Cardiac muscle cell (in vitro differentiated cells and primary cell): ENCODE data around the gene PRPSAP2. TPM values are rescaled to one million over a fixed set of nuclear protein-coding genes. Genes with fewer than 3 reads are reported as not detected.

Experiments
- DNase-seq, 2 donors: peaks; one replicate each; pipeline versions ENCODE4 v3.0.0 to v3.0.0-alpha.2; 2010 to 2017; ENCODE audit warnings: low read depth in 1 of 2, low spot score in 1 of 2
- H3K27ac ChIP-seq: fragments of 200-600 bp; sonication (generic); 2 replicates; pipeline ENCODE4 v1.5.1; 2016
- H3K27me3 ChIP-seq: fragments of 200-600 bp; sonication (generic); 2 replicates; pipeline ENCODE4 v1.6.0; 2016; ENCODE audit warnings: control low read depth
- H3K36me3 ChIP-seq: fragments of 200-600 bp; sonication (generic); 2 replicates; pipeline ENCODE4 v1.5.1; 2016; ENCODE audit warnings: control low read depth
- H3K4me1 ChIP-seq: fragments of 200-600 bp; sonication (generic); 2 replicates; pipeline ENCODE4 v1.8.1; 2017; ENCODE audit warnings: low read depth, mild to moderate bottlenecking, mixed run types
- H3K4me3 ChIP-seq: fragments of 200-600 bp; sonication (generic); 2 replicates; pipeline ENCODE4 v1.5.1; 2016; ENCODE audit warnings: mild to moderate bottlenecking
- H3K9me3 ChIP-seq: fragments of 200-600 bp; sonication (generic); 2 replicates; pipeline ENCODE4 v1.5.1; 2017; ENCODE audit warnings: low read depth, mild to moderate bottlenecking, control low read depth
- polyA plus RNA-seq: library from polyadenylated mRNA; unstranded; fragments of >200 nt; fragmentation: Nextera tagmentation; extraction: Ambion mirVana; gene quantifications from 2 replicates; pipeline ENCODE4 v1.2.1, GENCODE V29; 2016
- total RNA-seq: library from RNA; depleted of rRNA; stranded (reverse); fragments of >200 nt; gene quantifications from 2 replicates; pipeline ENCODE4 v1.2.3, GENCODE V29; 2016
- TF ChIP-seq, protein P1 (sequence below): IDR thresholded peaks from 2 replicates; pipeline ENCODE4 v1.5.1; 2012; ENCODE audit warnings: low read depth, mild to moderate bottlenecking, low read length

PRPSAP2 gene
- total and polyA plus RNA-seq, 2 experiments from 2014 or later = 48.9 to 68.5 TPM

DNA sequence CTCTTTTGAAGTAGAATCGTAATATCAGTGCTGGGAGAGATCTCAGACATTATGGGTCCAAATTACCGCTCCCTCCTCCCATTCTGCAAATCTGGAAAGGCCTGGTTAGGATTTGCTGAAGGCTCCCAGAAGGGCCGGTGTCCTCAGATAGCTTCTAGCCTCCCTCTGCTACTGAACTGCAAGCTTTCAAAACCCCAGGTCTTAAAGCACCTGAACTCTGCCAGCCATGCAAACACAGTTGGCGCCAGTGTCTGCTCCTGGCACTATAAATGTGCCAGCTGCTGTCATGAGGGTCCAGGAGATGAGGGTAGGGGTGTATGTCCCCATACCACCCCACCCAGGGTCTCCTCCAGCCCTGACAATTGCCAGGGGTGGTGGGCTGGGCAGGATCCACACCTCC is 118.3 kb downstream of the PRPSAP2 start:
- no peaks in the 10 kb centered on the region for H3K27me3 ChIP-seq
- no peaks in the 10 kb centered on the region for H3K36me3 ChIP-seq
- no peaks in the 10 kb centered on the region for H3K4me1 ChIP-seq
- TF ChIP-seq, protein P1, sequence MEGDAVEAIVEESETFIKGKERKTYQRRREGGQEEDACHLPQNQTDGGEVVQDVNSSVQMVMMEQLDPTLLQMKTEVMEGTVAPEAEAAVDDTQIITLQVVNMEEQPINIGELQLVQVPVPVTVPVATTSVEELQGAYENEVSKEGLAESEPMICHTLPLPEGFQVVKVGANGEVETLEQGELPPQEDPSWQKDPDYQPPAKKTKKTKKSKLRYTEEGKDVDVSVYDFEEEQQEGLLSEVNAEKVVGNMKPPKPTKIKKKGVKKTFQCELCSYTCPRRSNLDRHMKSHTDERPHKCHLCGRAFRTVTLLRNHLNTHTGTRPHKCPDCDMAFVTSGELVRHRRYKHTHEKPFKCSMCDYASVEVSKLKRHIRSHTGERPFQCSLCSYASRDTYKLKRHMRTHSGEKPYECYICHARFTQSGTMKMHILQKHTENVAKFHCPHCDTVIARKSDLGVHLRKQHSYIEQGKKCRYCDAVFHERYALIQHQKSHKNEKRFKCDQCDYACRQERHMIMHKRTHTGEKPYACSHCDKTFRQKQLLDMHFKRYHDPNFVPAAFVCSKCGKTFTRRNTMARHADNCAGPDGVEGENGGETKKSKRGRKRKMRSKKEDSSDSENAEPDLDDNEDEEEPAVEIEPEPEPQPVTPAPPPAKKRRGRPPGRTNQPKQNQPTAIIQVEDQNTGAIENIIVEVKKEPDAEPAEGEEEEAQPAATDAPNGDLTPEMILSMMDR = no peak
- H3K9me3 ChIP-seq = no peaks in the 10 kb centered on the region
- no peak for DNase-seq
- H3K4me3 ChIP-seq = no peak overlapping the region
- no peak overlapping the region for H3K27ac ChIP-seq

DNA sequence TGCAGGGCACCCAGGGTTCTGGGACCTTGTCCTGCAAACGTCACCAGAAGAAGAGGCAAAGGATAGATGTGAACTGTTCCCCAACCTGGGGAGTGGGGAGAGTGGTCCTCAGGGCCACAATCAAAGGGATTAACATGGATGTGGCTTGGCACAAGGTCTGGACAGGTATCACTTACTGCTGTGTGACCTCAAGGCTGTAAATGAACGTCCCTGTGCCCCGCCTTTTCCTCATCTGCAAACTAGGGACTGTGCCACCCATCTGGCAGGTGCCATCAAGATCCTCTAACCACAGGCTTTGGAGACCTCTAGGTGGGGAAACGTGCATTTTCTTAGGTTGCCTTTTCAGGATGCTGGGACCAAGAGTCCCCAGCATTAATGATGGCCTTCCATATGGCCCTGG is 119.1 kb downstream of the PRPSAP2 start:
- H3K27ac ChIP-seq = no peak overlapping the region
- DNase-seq = no peak
- no peak overlapping the region for H3K4me3 ChIP-seq
- H3K9me3 ChIP-seq = no peaks in the 10 kb centered on the region
- H3K27me3 ChIP-seq = no peaks in the 10 kb centered on the region
- H3K4me1 ChIP-seq = no peaks in the 10 kb centered on the region
- TF ChIP-seq, protein P1 = no peak
- no peaks in the 10 kb centered on the region for H3K36me3 ChIP-seq

DNA sequence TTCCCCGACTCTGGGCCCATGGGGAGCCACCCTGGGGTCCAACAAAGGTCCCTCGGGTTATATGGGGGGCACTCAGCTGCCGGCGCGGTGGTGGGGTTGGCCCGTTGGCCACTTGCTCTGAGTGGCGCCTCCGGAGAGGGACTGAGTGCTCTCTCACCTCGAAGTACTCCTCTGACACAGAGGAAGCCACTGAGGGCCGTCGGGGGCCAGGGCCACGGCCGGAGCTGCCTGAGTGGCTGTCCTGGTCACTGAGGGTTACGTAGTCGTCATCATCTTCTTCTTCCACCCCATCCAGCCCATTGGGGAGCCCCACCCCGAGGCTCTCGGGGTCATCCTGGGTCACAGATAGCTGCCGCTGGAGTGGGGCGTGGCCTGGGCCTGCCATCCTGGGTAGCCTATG is 119.7 kb downstream of the PRPSAP2 start:
- TF ChIP-seq, protein P1 = no peak
- no peak overlapping the region for H3K27ac ChIP-seq
- no peaks in the 10 kb centered on the region for H3K9me3 ChIP-seq
- no peak for DNase-seq
- no peaks in the 10 kb centered on the region for H3K36me3 ChIP-seq
- H3K27me3 ChIP-seq = no peaks in the 10 kb centered on the region
- no peak overlapping the region for H3K4me3 ChIP-seq
- no peaks in the 10 kb centered on the region for H3K4me1 ChIP-seq

DNA sequence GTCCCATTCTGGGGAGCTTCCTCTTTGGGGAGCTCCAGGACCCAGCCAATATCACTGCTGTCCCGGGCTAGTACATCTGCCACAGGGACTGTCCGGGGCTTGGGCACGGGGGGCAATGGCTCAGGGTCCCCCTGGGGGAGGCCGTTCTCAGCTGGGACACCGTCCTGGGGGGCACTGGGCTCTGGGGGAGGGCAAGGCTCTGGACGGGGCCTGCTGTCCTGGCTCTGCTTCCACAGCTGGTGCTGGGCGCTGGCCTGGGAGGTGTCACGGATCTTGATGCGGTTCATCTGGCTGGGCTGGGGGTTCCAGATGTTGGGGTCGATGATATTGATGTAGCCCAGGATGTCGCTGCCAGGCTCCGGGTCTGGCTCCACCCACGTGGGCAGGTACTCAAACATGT is 120.1 kb downstream of the PRPSAP2 start:
- TF ChIP-seq, protein P1 = no peak
- Histone ChIP-seq H3K4me1 (no peaks in the 10 kb centered on the region), H3K27me3 (no peaks in the 10 kb centered on the region), H3K27ac (no peak overlapping the region), H3K36me3 (no peaks in the 10 kb centered on the region), H3K9me3 (no peaks in the 10 kb centered on the region), H3K4me3 (no peak overlapping the region)
- DNase-seq = no peak

DNA sequence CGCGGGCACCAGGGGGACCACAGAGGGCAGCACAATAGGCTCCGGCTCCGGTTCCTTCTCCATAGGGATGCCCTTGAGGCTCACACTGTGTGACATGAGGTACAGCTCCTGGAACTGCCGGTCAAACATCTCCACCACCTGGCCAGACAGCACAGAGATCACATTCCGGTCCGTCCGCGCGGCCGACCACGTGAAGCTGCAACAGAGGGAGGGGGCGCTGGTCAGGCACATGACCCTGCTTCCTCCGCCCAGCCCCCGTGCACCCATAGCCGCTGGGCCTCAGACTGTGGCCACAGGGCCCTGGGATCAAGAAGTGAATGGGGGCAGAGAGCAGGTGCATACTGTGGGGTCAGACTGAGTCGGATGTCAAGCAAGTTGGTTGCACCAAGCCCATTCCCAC is 120.7 kb downstream of the PRPSAP2 start:
- H3K4me1 ChIP-seq = no peaks in the 10 kb centered on the region
- no peak for DNase-seq
- TF ChIP-seq, protein P1 = no peak
- no peaks in the 10 kb centered on the region for H3K36me3 ChIP-seq
- no peaks in the 10 kb centered on the region for H3K27me3 ChIP-seq
- no peaks in the 10 kb centered on the region for H3K9me3 ChIP-seq
- no peak overlapping the region for H3K27ac ChIP-seq
- no peak overlapping the region for H3K4me3 ChIP-seq

Other genes starting within 250 kb of the PRPSAP2 start
- not detected in 2 replicates for gene TBC1D28, start 213.7 kb upstream of the PRPSAP2 start, total RNA-seq
- not detected in 2 replicates for gene TBC1D28, start 213.7 kb upstream of the PRPSAP2 start, polyA plus RNA-seq
- gene FOXO3B, start 175.8 kb upstream of the PRPSAP2 start, total RNA-seq = 11.5 and 14.1 TPM in 2 replicates
- gene FOXO3B, start 175.8 kb upstream of the PRPSAP2 start, polyA plus RNA-seq = 8.7 and 9.4 TPM in 2 replicates
- 0.04 and 0.12 TPM in 2 replicates for gene FBXW10, start 114.1 kb upstream of the PRPSAP2 start, total RNA-seq
- gene FBXW10, start 114.1 kb upstream of the PRPSAP2 start, polyA plus RNA-seq = 0.31 TPM in 1 of 2 replicates, not detected in the other
- 17.8 and 25.3 TPM in 2 replicates for gene TVP23B, start 76.9 kb upstream of the PRPSAP2 start, total RNA-seq
- gene TVP23B, start 76.9 kb upstream of the PRPSAP2 start, polyA plus RNA-seq = 25.7 and 28.3 TPM in 2 replicates
- 0.06 TPM in 1 of 2 replicates, not detected in the other for gene SLC5A10, start 94.0 kb downstream of the PRPSAP2 start, total RNA-seq
- not detected in 2 replicates for gene SLC5A10, start 94.0 kb downstream of the PRPSAP2 start, polyA plus RNA-seq
- gene FAM83G, start 146.6 kb downstream of the PRPSAP2 start, total RNA-seq = 2.7 and 8.0 TPM in 2 replicates
- gene FAM83G, start 146.6 kb downstream of the PRPSAP2 start, polyA plus RNA-seq = 0.83 and 3.3 TPM in 2 replicates
- 0.46 and 1.5 TPM in 2 replicates for gene GRAP, start 188.8 kb downstream of the PRPSAP2 start, total RNA-seq
- gene GRAP, start 188.8 kb downstream of the PRPSAP2 start, polyA plus RNA-seq = 0.80 TPM in 1 of 2 replicates, not detected in the other